Measurements from ENCODE around the gene DMRT1. TPM values are rescaled to one million over a fixed set of nuclear protein-coding genes. Genes with fewer than 3 reads are reported as not detected.

DMRT1 gene
- total and polyA plus RNA-seq, 9 of the 15 experiments (the other 6 are each of a cell fraction or from before 2014, with no cell fraction given) = not detected

DNA sequence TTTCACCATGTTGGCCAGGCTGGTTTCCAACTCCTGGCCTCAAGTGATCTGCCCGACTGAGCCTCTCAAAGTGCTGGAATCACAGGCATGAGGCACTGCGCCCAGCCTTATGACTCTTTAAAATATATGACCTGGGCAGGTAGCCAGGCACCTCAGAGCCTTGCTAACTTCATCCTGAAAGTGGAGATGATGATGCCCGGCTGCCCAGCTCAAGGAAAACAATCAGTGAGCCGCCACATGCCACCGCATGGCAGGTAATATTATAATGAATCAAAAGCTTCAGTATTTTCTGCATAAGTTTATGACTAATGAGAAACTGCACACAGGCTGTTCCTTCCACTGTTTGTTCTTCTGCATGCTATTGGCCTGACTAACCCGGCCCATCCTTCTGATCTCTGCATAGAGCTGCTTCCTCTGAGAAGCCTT, 30.4 kb upstream of the DMRT1 start:
- BruUV-seq (replicated peaks) = no TSS peak
- H3K4me1 ChIP-seq (replicated peaks in 1 of 2; ENCODE audit: control insufficient read depth in 2 of 2, insufficient read depth in 2 of 2, low read length in 2 of 2) = no peaks in the 10 kb centered on the region
- H4K20me1 ChIP-seq (replicated peaks; ENCODE audit: control insufficient read depth, insufficient read depth, low read length) = no peaks in the 10 kb centered on the region

More for the DNA sequence above, 30.4 kb upstream of the DMRT1 start:
- POLR2A ChIA-PET = interaction anchor here (0.7 kb wide), 1 partner anchor 175 kb away, joined by 3 read pairs; no protein-coding TSS in a partner anchor
- no peak for DNase-seq (ENCODE audit: extremely low read depth in 1 of 4, low spot score in 3 of 4)
- no peaks in the 10 kb centered on the region for H3K79me2 ChIP-seq (ENCODE audit: control insufficient read depth, insufficient read depth, low read length)
- H2AFZ ChIP-seq (ENCODE audit: low read depth, low read length) = no peak overlapping the region
- intact Hi-C loops (cut with micrococcal nuclease) = no loop called here
- H3K9ac ChIP-seq (ENCODE audit: insufficient read depth in 1 of 2, low read depth in 2 of 2, low read length in 2 of 2) = no peak overlapping the region
- ATAC-seq = no peak
- H3K4me2 ChIP-seq (ENCODE audit: insufficient read depth, low read length) = no peak overlapping the region
- FAIRE-seq = no peak
- TF ChIP-seq TAF15 (IDR thresholded peaks at IDR 0.05; ENCODE audit: low read depth, low read length) (no peak), YY1 (IDR thresholded peaks at IDR 0.05; ENCODE audit: borderline replicate concordance in 1 of 3, control insufficient read depth in 1 of 3, extremely low read depth in 1 of 3, insufficient read depth in 3 of 3, insufficient read length in 1 of 3, insufficient replicate concordance in 2 of 3, low read depth in 1 of 3, low read length in 2 of 3) (no peak), XRCC5 (IDR thresholded peaks at IDR 0.05; ENCODE audit: low read depth, low read length) (no peak), CTCF (IDR thresholded peaks at IDR 0.05 in 2 of 3, conservative IDR thresholded peaks at IDR 0.05 in 1 of 3; ENCODE audit: insufficient read depth in 2 of 3, low read depth in 1 of 3, low read length in 3 of 3) (no peak), FOXJ3 (CRISPR knock-in tag; IDR thresholded peaks at IDR 0.05) (no peak), OTX1 (CRISPR knock-in tag; IDR thresholded peaks at IDR 0.05) (no peak), SRSF1 (IDR thresholded peaks at IDR 0.05; ENCODE audit: low read depth, low read length) (no peak), ZBTB17 (CRISPR knock-in tag; IDR thresholded peaks at IDR 0.05) (no peak), ZKSCAN1 (IDR thresholded peaks at IDR 0.05; ENCODE audit: low read depth, low read length) (no peak), TCFL5 (CRISPR knock-in tag; conservative IDR thresholded peaks at IDR 0.05) (no peak), BMI1 (IDR thresholded peaks at IDR 0.05; ENCODE audit: low read length) (no peak), FOXA1 (IDR thresholded peaks at IDR 0.05; ENCODE audit: borderline replicate concordance) (no peak), TRIM24 (IDR thresholded peaks at IDR 0.05) (no peak), ZNF354B (CRISPR knock-in tag; IDR thresholded peaks at IDR 0.05) (no peak), TCF7L2 (IDR thresholded peaks at IDR 0.05; ENCODE audit: low read depth, low read length) (no peak)
- TF ChIP-seq, protein P1, sequence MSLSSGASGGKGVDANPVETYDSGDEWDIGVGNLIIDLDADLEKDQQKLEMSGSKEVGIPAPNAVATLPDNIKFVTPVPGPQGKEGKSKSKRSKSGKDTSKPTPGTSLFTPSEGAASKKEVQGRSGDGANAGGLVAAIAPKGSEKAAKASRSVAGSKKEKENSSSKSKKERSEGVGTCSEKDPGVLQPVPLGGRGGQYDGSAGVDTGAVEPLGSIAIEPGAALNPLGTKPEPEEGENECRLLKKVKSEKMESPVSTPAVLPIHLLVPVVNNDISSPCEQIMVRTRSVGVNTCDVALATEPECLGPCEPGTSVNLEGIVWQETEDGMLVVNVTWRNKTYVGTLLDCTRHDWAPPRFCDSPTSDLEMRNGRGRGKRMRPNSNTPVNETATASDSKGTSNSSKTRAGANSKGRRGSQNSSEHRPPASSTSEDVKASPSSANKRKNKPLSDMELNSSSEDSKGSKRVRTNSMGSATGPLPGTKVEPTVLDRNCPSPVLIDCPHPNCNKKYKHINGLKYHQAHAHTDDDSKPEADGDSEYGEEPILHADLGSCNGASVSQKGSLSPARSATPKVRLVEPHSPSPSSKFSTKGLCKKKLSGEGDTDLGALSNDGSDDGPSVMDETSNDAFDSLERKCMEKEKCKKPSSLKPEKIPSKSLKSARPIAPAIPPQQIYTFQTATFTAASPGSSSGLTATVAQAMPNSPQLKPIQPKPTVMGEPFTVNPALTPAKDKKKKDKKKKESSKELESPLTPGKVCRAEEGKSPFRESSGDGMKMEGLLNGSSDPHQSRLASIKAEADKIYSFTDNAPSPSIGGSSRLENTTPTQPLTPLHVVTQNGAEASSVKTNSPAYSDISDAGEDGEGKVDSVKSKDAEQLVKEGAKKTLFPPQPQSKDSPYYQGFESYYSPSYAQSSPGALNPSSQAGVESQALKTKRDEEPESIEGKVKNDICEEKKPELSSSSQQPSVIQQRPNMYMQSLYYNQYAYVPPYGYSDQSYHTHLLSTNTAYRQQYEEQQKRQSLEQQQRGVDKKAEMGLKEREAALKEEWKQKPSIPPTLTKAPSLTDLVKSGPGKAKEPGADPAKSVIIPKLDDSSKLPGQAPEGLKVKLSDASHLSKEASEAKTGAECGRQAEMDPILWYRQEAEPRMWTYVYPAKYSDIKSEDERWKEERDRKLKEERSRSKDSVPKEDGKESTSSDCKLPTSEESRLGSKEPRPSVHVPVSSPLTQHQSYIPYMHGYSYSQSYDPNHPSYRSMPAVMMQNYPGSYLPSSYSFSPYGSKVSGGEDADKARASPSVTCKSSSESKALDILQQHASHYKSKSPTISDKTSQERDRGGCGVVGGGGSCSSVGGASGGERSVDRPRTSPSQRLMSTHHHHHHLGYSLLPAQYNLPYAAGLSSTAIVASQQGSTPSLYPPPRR (CRISPR knock-in tag; IDR thresholded peaks at IDR 0.05; ENCODE audit: borderline replicate concordance) = no peak
- no peaks in the 10 kb centered on the region for H3K9me3 ChIP-seq (replicated peaks; ENCODE audit: control insufficient read depth, insufficient read depth, low read depth, low read length)
- no peak overlapping the region for H3K4me3 ChIP-seq
- H3K27ac ChIP-seq (ENCODE audit: extremely low read depth, low read depth, low read length) = no peak overlapping the region
- CTCF ChIA-PET (ENCODE audit: low intra/inter-chr PET ratio) = no interaction called here
- 3% methylated on average over 5 of the region's 6 CpGs for WGBS (ENCODE audit: insufficient coverage, low coverage, missing lambda C conversion rate)
- in situ Hi-C loops (cut with MboI) = no loop called here
- H3K36me3 ChIP-seq (ENCODE audit: control insufficient read depth, insufficient read depth, low read length) = no peaks in the 10 kb centered on the region
- H3K9me1 ChIP-seq (ENCODE audit: control insufficient read depth, insufficient read depth, low read length) = no peaks in the 10 kb centered on the region
- no peaks in the 10 kb centered on the region for H3K27me3 ChIP-seq (ENCODE audit: control insufficient read depth in 2 of 2, insufficient read depth in 2 of 2, low read length in 2 of 2)

Measured in K562 (cell line).